Measurements from ENCODE around the gene SLC22A7.

- TF ChIP-seq EZH2 (IDR thresholded peaks at IDR 0.05; ENCODE audit: insufficient read depth, poor library complexity, severe bottlenecking) (no peak), EZH2phosphoT487 (IDR thresholded peaks at IDR 0.05; ENCODE audit: insufficient read depth, low read depth) (no peak)
These were observed 42.5 kb upstream of the SLC22A7 start for GRCh38 chr6:43255408-43256054.
